H1 (cell line): Measurements from ENCODE around the gene PPIL4.

Experiments
- BACH1 ChIP-seq: IDR thresholded peaks from 2 replicates; pipeline ENCODE4 v1.6.1; 2012; ENCODE audit warnings: low read length, improper control_type of control experiment
- CHD1 ChIP-seq: IDR thresholded peaks from 2 replicates; pipeline ENCODE4 v1.6.1; 2012; ENCODE audit warnings: low read depth, low read length, improper control_type of control experiment
- CREB1 ChIP-seq: IDR thresholded peaks from 2 replicates; pipeline ENCODE4 v1.6.1; 2012; ENCODE audit warnings: inconsistent platforms
- CTCF ChIP-seq, 3 experiments: IDR thresholded peaks; 1 replicate in 2 of 3; 2 replicates in 1 of 3; pipeline versions ENCODE4 v1.5.1 to v1.6.1; 2011; ENCODE audit warnings: low read length in 3 of 3, mild to moderate bottlenecking in 3 of 3, inconsistent platforms in 2 of 3, low read depth in 1 of 3, moderate library complexity in 1 of 3; ENCODE audit not compliant: insufficient read depth in 1 of 3; ENCODE audit errors: control extremely low read depth in 1 of 3
- JUND ChIP-seq: IDR thresholded peaks from 2 replicates; pipeline ENCODE4 v1.6.1; 2011; ENCODE audit warnings: mild to moderate bottlenecking, improper control_type of control experiment, low read length
- SIN3A ChIP-seq, 2 experiments: IDR thresholded peaks in 1 of 2; conservative IDR thresholded peaks in 1 of 2; 2 replicates each; pipeline ENCODE4 v1.6.1; 2011 to 2012; ENCODE audit warnings: low read length in 2 of 2, improper control_type of control experiment in 1 of 2, low read depth in 1 of 2, mild to moderate bottlenecking in 1 of 2
- TAF1 ChIP-seq: IDR thresholded peaks from 2 replicates; pipeline ENCODE4 v1.6.1; 2011; ENCODE audit warnings: mild to moderate bottlenecking, low read depth, low read length
- TBP ChIP-seq: IDR thresholded peaks from 2 replicates; pipeline ENCODE4 v1.6.1; 2011; ENCODE audit warnings: low read depth, low read length, improper control_type of control experiment

GRCh38 chr6:149474108-149474935 is 71.5 kb downstream of the PPIL4 start:
- TF ChIP-seq CHD1, result no peak
- TF ChIP-seq CREB1, result no peak
- no peak for TF ChIP-seq BACH1
- no peak for TF ChIP-seq JUND
- TF ChIP-seq CTCF (IDR thresholded peaks at IDR 0.05; ENCODE audit: control extremely low read depth in 1 of 3, insufficient read depth in 1 of 3, low read depth in 1 of 3, low read length in 3 of 3), result no peak
- no peak for TF ChIP-seq TAF1
- TF ChIP-seq TBP, result no peak
- TF ChIP-seq SIN3A (conservative IDR thresholded peaks at IDR 0.05 in 1 of 2, IDR thresholded peaks at IDR 0.05 in 1 of 2; ENCODE audit: low read depth in 1 of 2, low read length in 2 of 2), result no peak
